ENCODE measurements around the gene SMPD3. TPM values are rescaled to one million over a fixed set of nuclear protein-coding genes. Genes with fewer than 3 reads are reported as not detected.

SMPD3 gene
- total and polyA plus RNA-seq, 7 donors = 0.04 to 0.21 (median 0.08) TPM

GRCh38 chr16:68427649-68428303, 20.5 kb downstream of the SMPD3 start:
- Histone ChIP-seq H3K4me1 (no peaks in the 10 kb centered on the region), H3K36me3 (ENCODE audit: insufficient read depth in 1 of 2, low read depth in 1 of 2) (no peaks in the 10 kb centered on the region), H3K27me3 (ENCODE audit: insufficient read depth in 3 of 3, low read length in 2 of 3) (no peaks in the 10 kb centered on the region), H3K9me3 (no peaks in the 10 kb centered on the region), H3K27ac (no peak overlapping the region), H3K4me3 (no peak overlapping the region)
- no peak for TF ChIP-seq CTCF (IDR thresholded peaks at IDR 0.05)
- 83 to 93% (median 89%) methylated on average over 5 of the region's 5 CpGs for WGBS, 3 donors
- intact Hi-C loops (cut with DNase I) = no loop called here
- no peak for DNase-seq
- ATAC-seq = no peak

- H3K27me3 ChIP-seq (ENCODE audit: insufficient read depth in 3 of 3, low read length in 2 of 3) = no peaks in the 10 kb centered on the region
- ATAC-seq = no peak
- no peaks in the 10 kb centered on the region for H3K4me1 ChIP-seq
- TF ChIP-seq CTCF (IDR thresholded peaks at IDR 0.05) = no peak
- DNase-seq = no peak
- no peak overlapping the region for H3K27ac ChIP-seq
- no peaks in the 10 kb centered on the region for H3K36me3 ChIP-seq (ENCODE audit: insufficient read depth in 1 of 2, low read depth in 1 of 2)
- no peak overlapping the region for H3K4me3 ChIP-seq
- no peaks in the 10 kb centered on the region for H3K9me3 ChIP-seq
- intact Hi-C loops (cut with DNase I) = no loop called here
Observed at GRCh38 chr16:68426347-68426652, 22.0 kb downstream of the SMPD3 start.

- Histone ChIP-seq H3K9me3 (no peaks in the 10 kb centered on the region), H3K4me1 (no peaks in the 10 kb centered on the region), H3K27me3 (ENCODE audit: insufficient read depth in 3 of 3, low read length in 2 of 3) (no peaks in the 10 kb centered on the region), H3K36me3 (ENCODE audit: insufficient read depth in 1 of 2, low read depth in 1 of 2) (no peaks in the 10 kb centered on the region), H3K4me3 (no peak overlapping the region), H3K27ac (no peak overlapping the region)
- 61 to 65% (median 63%) methylated on average over 9 of the region's 9 CpGs for WGBS, 3 donors
- ATAC-seq = no peak
- no peak for TF ChIP-seq CTCF (IDR thresholded peaks at IDR 0.05)
- DNase-seq = no peak
- intact Hi-C loops (cut with DNase I) = no loop called here
Observed at GRCh38 chr16:68425498-68426346, 22.6 kb downstream of the SMPD3 start.

GRCh38 chr16:68423771-68424170, 24.5 kb downstream of the SMPD3 start:
- Histone ChIP-seq H3K36me3 (ENCODE audit: insufficient read depth in 1 of 2, low read depth in 1 of 2) (no peaks in the 10 kb centered on the region), H3K9me3 (no peaks in the 10 kb centered on the region), H3K4me3 (no peak overlapping the region), H3K27me3 (ENCODE audit: insufficient read depth in 3 of 3, low read length in 2 of 3) (no peaks in the 10 kb centered on the region), H3K4me1 (no peaks in the 10 kb centered on the region), H3K27ac (no peak overlapping the region)
- TF ChIP-seq CTCF (IDR thresholded peaks at IDR 0.05) = no peak
- DNase-seq (no peak), ATAC-seq (no peak)
- WGBS, 3 donors = 75 to 79% (median 79%) methylated on average over 4 to 5 of the region's 5 CpGs
- intact Hi-C loops (cut with DNase I) = no loop called here
